ENCODE results near the gene CPSF4. TPM values are rescaled to one million over a fixed set of nuclear protein-coding genes. Genes with fewer than 3 reads are reported as not detected.
A peak's percentile ranks its signal among the peaks of the same experiment; 100 is the strongest.

CPSF4 gene
- total and polyA plus RNA-seq, 12 donors = 12.6 to 21.7 (median 16.1) TPM

DNA sequence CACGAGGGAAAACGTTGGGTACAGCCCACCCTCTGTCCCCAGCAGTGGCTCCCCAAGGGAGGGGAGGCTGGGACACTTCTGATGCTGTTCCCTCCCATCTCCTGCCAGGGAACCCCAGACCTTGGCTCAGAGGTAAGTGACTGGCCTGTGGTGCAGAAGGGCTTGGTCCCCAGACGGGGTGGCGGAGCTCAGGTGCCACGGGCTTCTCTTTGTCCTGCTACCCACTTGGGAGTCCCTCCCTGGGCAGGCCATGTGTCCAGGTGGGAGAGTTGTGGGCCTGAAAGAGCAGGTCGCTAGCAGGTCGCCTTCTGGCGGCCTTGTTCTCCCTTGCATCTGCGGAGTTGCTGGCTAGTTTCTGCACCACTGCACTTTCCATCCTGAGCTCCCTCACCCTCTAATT is 17.1 kb downstream of the CPSF4 start:
- ATAC-seq = no peak

DNA sequence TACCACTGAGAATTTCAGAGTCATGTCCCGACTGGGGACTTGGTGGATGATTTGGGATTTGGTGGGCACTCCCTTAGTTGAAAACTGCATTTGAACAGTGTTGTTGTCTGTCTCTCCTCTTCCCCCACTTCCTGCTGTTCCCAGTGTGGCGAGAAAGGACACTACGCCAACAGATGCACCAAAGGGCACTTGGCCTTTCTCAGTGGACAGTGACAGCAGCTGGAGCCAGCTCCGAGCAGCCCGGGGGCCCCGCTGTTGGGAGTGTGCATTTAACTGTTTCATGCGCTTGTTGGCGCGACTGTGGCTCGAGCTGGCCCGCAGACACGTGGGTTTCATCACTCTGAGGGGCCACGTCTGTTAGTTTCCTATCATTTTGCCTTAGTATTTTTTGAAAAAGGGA is 17.5 kb downstream of the CPSF4 start:
- no peaks in the 10 kb centered on the region for H3K9me3 ChIP-seq
- intact Hi-C loops (cut with DNase I) = no loop called here
- DNase-seq = no peak
- H3K27me3 ChIP-seq = no peaks in the 10 kb centered on the region
- H3K27ac ChIP-seq = no peak overlapping the region
- TF ChIP-seq CTCF (IDR thresholded peaks at IDR 0.05) = no peak
- H3K36me3 ChIP-seq = peaks cover 0 to 100% (median 18%) of the 10 kb centered on the region in 9 donors
- 66 to 74% methylated on average over 13 of the region's 13 CpGs for WGBS, 2 donors
- no peak for ATAC-seq
- peaks cover 0 to 52% (median 21%) of the 10 kb centered on the region in 9 donors for H3K4me1 ChIP-seq
- H3K4me3 ChIP-seq = no peak overlapping the region

More for the DNA sequence above, 17.1 kb downstream of the CPSF4 start:
- TF ChIP-seq CTCF (IDR thresholded peaks at IDR 0.05) = no peak
- H3K9me3 ChIP-seq = no peaks in the 10 kb centered on the region
- intact Hi-C loops (cut with DNase I) = no loop called here
- H3K27ac ChIP-seq = no peak overlapping the region
- no peak overlapping the region for H3K4me3 ChIP-seq
- no peak for DNase-seq
- H3K36me3 ChIP-seq = peaks cover 0 to 100% (median 18%) of the 10 kb centered on the region in 9 donors
- no peaks in the 10 kb centered on the region for H3K27me3 ChIP-seq
- H3K4me1 ChIP-seq = peaks cover 0 to 48% (median 19%) of the 10 kb centered on the region in 9 donors
- WGBS, 2 donors = 76 to 83% methylated on average over 9 of the region's 9 CpGs

DNA sequence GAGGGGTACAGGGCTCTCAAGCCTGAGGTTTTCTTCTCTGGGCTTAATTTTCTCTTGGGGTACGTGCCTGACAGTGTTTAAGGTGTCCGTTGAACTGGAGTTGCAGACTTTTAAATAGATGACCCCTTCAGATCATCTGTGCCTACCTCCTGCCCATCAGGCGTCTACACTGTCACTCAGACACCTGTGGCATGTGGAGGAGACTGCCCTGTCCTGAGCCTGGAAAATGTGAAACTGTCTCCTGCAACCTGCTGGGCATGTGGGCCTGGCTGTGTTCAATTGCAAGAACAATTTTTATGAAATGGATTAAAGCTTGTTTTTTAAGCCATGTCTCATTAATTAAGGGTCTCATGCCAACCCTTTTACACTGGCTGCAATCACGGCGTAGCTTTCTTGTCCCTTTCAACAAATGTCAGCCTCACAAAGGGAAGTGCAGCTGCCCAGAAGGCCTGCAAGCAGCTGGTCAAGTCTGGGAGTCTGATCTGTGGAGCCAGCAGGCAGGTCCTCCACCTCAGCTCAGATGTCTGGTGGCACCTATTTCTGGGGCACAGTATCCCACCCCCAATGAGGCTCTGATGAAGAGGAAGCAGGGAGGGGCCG is 18.4 kb downstream of the CPSF4 start:
- H3K27ac ChIP-seq = no peak overlapping the region
- 70 to 77% methylated on average over 6 of the region's 6 CpGs for WGBS, 2 donors
- H3K9me3 ChIP-seq = no peaks in the 10 kb centered on the region
- DNase-seq = no peak
- TF ChIP-seq CTCF (IDR thresholded peaks at IDR 0.05) = no peak
- intact Hi-C loops (cut with DNase I) = no loop called here
- peaks cover 0 to 93% (median 18%) of the 10 kb centered on the region in 9 donors for H3K36me3 ChIP-seq
- ATAC-seq = no peak
- H3K4me1 ChIP-seq = peaks cover 0 to 49% (median 22%) of the 10 kb centered on the region in 9 donors
- no peak overlapping the region for H3K4me3 ChIP-seq
- no peaks in the 10 kb centered on the region for H3K27me3 ChIP-seq

- intact Hi-C loops (cut with DNase I) = no loop called here
- H3K9me3 ChIP-seq = no peaks in the 10 kb centered on the region
- no peaks in the 10 kb centered on the region for H3K27me3 ChIP-seq
- WGBS, 2 donors = 73 to 75% methylated on average over 26 of the region's 26 CpGs
- TF ChIP-seq CTCF (IDR thresholded peaks at IDR 0.05) = no peak
- H3K4me1 ChIP-seq = peaks cover 0 to 45% (median 23%) of the 10 kb centered on the region in 9 donors
- no peak overlapping the region for H3K4me3 ChIP-seq
- peaks cover 0 to 93% (median 18%) of the 10 kb centered on the region in 9 donors for H3K36me3 ChIP-seq
- peak overlapping the region in 1 of 10 donors; percentile 26 for H3K27ac ChIP-seq
- ATAC-seq = no peak
- no peak for DNase-seq
Observed at GRCh38 chr7:99457650-99458493, 19.1 kb downstream of the CPSF4 start.
